Smooth muscle cell (in vitro differentiated cells): ENCODE measurements around the gene HDAC7. TPM values are rescaled to one million over a fixed set of nuclear protein-coding genes. Genes with fewer than 3 reads are reported as not detected.
A peak's percentile ranks its signal among the peaks of the same experiment; 100 is the strongest.

Experiments used
- DNase-seq: peaks from one replicate; lab custom pipeline; 2025; ENCODE audit not compliant: unreplicated experiment; lab: John Stamatoyannopoulos, UW
- H2AFZ ChIP-seq: fragments of 200-600 bp; sonication (generic); 2 replicates; pipeline ENCODE4 v1.6.0; 2016; ENCODE audit warnings: antibody characterized with exemption, low read depth, mild to moderate bottlenecking
- H3F3A ChIP-seq: fragments of 200-600 bp; sonication (generic); 2 replicates; pipeline ENCODE4 v1.6.0; 2017; ENCODE audit warnings: antibody characterized with exemption, low read depth
- H3K27ac ChIP-seq: fragments of 200-600 bp; sonication (generic); 2 replicates; pipeline ENCODE4 v1.5.1; 2016; ENCODE audit warnings: low read depth, mild to moderate bottlenecking
- H3K27me3 ChIP-seq: fragments of 200-600 bp; sonication (generic); 2 replicates; pipeline ENCODE4 v1.6.1; 2016; ENCODE audit warnings: low read depth, mild to moderate bottlenecking
- H3K36me3 ChIP-seq: fragments of 200-600 bp; sonication (generic); 2 replicates; pipeline ENCODE4 v1.5.1; 2016; ENCODE audit warnings: low read depth
- H3K4me1 ChIP-seq: fragments of 200-600 bp; sonication (generic); 2 replicates; pipeline ENCODE4 v1.5.1; 2016; ENCODE audit warnings: low read depth
- H3K4me2 ChIP-seq: fragments of 200-600 bp; sonication (generic); 2 replicates; pipeline ENCODE4 v1.6.0; 2016; ENCODE audit warnings: mild to moderate bottlenecking
- H3K4me3 ChIP-seq: fragments of 200-600 bp; sonication (generic); 2 replicates; pipeline ENCODE4 v1.5.1; 2016; ENCODE audit warnings: mild to moderate bottlenecking
- H3K79me2 ChIP-seq: fragments of 200-600 bp; sonication (generic); 2 replicates; pipeline ENCODE4 v1.6.0; 2016; ENCODE audit warnings: low read depth, mild to moderate bottlenecking
- H3K9ac ChIP-seq: fragments of 200-600 bp; sonication (generic); 2 replicates; pipeline ENCODE4 v1.6.0; 2016; ENCODE audit warnings: low read depth
- H3K9me3 ChIP-seq: fragments of 200-600 bp; sonication (generic); replicated peaks from 2 replicates; pipeline ENCODE4 v1.5.1; 2016; ENCODE audit warnings: low read depth
- H4K20me1 ChIP-seq: fragments of 200-600 bp; sonication (generic); 2 replicates; pipeline ENCODE4 v1.6.0; 2016; ENCODE audit warnings: low read depth
- CTCF ChIP-seq: fragments of 200-600 bp; sonication (generic); IDR thresholded peaks from 2 replicates; pipeline ENCODE4 v1.5.1; 2017; ENCODE audit warnings: borderline replicate concordance, mild to moderate bottlenecking, antibody characterized with exemption; ENCODE audit not compliant: insufficient read depth, poor library complexity, severe bottlenecking
- WGBS: methylation state at CpG from one replicate; pipeline ENCODE4 v1.1.7; 2016; ENCODE audit warnings: low lambda C conversion rate; 5-methylcytosine and 5-hydroxymethylcytosine counted together
- polyA plus RNA-seq: library from polyadenylated mRNA; unstranded; fragments of >200 nt; fragmentation: Nextera tagmentation; extraction: Ambion mirVana; gene quantifications from 2 replicates; pipeline ENCODE4 v1.2.1, GENCODE V29; 2016
- total RNA-seq: library from RNA; depleted of rRNA; stranded (reverse); fragments of >200 nt; gene quantifications from 2 replicates; pipeline ENCODE4 v1.2.3, GENCODE V29; 2014

HDAC7 gene
- total and polyA plus RNA-seq, 2 experiments from 2014 or later: 24.1 to 32.4 TPM

GRCh38 chr12:47819138-47819895, 386 bp downstream of the HDAC7 start:
- no peak for DNase-seq
- peak overlapping the region; percentile 97 for H3K27ac ChIP-seq
- TF ChIP-seq CTCF: peak; percentile 3
- H3K4me2 ChIP-seq: peak overlapping the region; percentile 96
- H3K9me3 ChIP-seq: no peaks in the 10 kb centered on the region
- H2AFZ ChIP-seq: no peak overlapping the region
- peaks cover 54% of the 10 kb centered on the region for H3K79me2 ChIP-seq
- WGBS: 0% methylated on average over 21 of the region's 77 CpGs
- H3K36me3 ChIP-seq: no peaks in the 10 kb centered on the region
- no peaks in the 10 kb centered on the region for H3K27me3 ChIP-seq
- H3F3A ChIP-seq: peaks cover 29% of the 10 kb centered on the region
- H3K9ac ChIP-seq: peak overlapping the region; percentile 91
- H4K20me1 ChIP-seq: peaks cover 38% of the 10 kb centered on the region
- peaks cover 40% of the 10 kb centered on the region for H3K4me1 ChIP-seq
- H3K4me3 ChIP-seq: peak overlapping the region; percentile 76

GRCh38 chr12:47818467-47819137, 1.1 kb downstream of the HDAC7 start:
- Histone ChIP-seq H3F3A (peaks cover 34% of the 10 kb centered on the region), H3K4me1 (peaks cover 45% of the 10 kb centered on the region), H3K27me3 (no peaks in the 10 kb centered on the region), H3K9ac (peak overlapping the region; percentile 78), H2AFZ (no peak overlapping the region), H3K4me3 (peak overlapping the region; percentile 76), H3K9me3 (no peaks in the 10 kb centered on the region), H4K20me1 (peaks cover 38% of the 10 kb centered on the region), H3K4me2 (peak overlapping the region; percentile 96), H3K36me3 (no peaks in the 10 kb centered on the region), H3K27ac (peak overlapping the region; percentile 97), H3K79me2 (peaks cover 60% of the 10 kb centered on the region)
- WGBS: 22% methylated on average over 19 of the region's 23 CpGs
- no peak for DNase-seq
- no peak for TF ChIP-seq CTCF

- Histone ChIP-seq H2AFZ (no peak overlapping the region), H3K27me3 (no peaks in the 10 kb centered on the region), H3K79me2 (peaks cover 60% of the 10 kb centered on the region), H3K4me2 (peak overlapping the region; percentile 96), H3K36me3 (no peaks in the 10 kb centered on the region), H3K4me1 (peaks cover 52% of the 10 kb centered on the region), H3K9me3 (no peaks in the 10 kb centered on the region), H3F3A (peaks cover 34% of the 10 kb centered on the region), H3K27ac (peak overlapping the region; percentile 97), H3K4me3 (peak overlapping the region; percentile 76), H3K9ac (no peak overlapping the region), H4K20me1 (peaks cover 38% of the 10 kb centered on the region)
- WGBS: 90% methylated on average over 3 of the region's 3 CpGs
- peak; percentile 8 for TF ChIP-seq CTCF
- no peak for DNase-seq
Measured at GRCh38 chr12:47818007-47818376, 1.7 kb downstream of the HDAC7 start.
